HepG2 (cell line): Measurements from ENCODE around the gene FAT1. TPM values are rescaled to one million over a fixed set of nuclear protein-coding genes. Genes with fewer than 3 reads are reported as not detected.

Experiments
- ATM ChIP-seq: fragments of 450-650 bp; IDR thresholded peaks from 2 replicates; pipeline ENCODE4 v1.7.1; 2017; ENCODE audit warnings: mild to moderate bottlenecking, borderline replicate concordance
- CBX5 ChIP-seq: sonication (generic); formaldehyde crosslinking; IDR thresholded peaks from 2 replicates; pipeline ENCODE4 v1.4.0; 2020; ENCODE audit warnings: missing genetic modification reagents, borderline replicate concordance
- EP300 ChIP-seq, 3 experiments: sonication (generic) in 1 of 3; formaldehyde crosslinking in 1 of 3; IDR thresholded peaks; 2 replicates each; pipeline versions ENCODE4 v1.5.1 to v1.6.1; 2011 to 2020; ENCODE audit warnings: low read depth in 2 of 3, low read length in 2 of 3, borderline replicate concordance in 1 of 3, improper control_type of control experiment in 1 of 3, mild to moderate bottlenecking in 1 of 3, missing genetic modification reagents in 1 of 3, moderate library complexity in 1 of 3
- EZH2 ChIP-seq: conservative IDR thresholded peaks from 2 replicates; pipeline ENCODE4 v1.6.1; 2012; ENCODE audit warnings: mild to moderate bottlenecking, low read depth, low read length, moderate library complexity
- GPN1 ChIP-seq: sonication (generic); formaldehyde crosslinking; IDR thresholded peaks from 2 replicates; pipeline ENCODE4 v1.5.1; 2020; ENCODE audit warnings: missing genetic modification reagents, borderline replicate concordance
- HMG20A ChIP-seq: IDR thresholded peaks from 2 replicates; pipeline ENCODE4 v1.6.1; 2016; ENCODE audit warnings: borderline replicate concordance
- KDM4B ChIP-seq: sonication (generic); formaldehyde crosslinking; IDR thresholded peaks from 2 replicates; pipeline ENCODE4 v1.4.0; 2020; ENCODE audit warnings: missing genetic modification reagents
- MED1 ChIP-seq: sonication (generic); formaldehyde crosslinking; IDR thresholded peaks from 2 replicates; pipeline ENCODE4 v1.4.0; 2020; ENCODE audit warnings: missing genetic modification reagents
- NR3C1 ChIP-seq: sonication (generic); formaldehyde crosslinking; IDR thresholded peaks from 2 replicates; pipeline ENCODE4 v1.4.0; 2020; ENCODE audit warnings: missing genetic modification reagents
- PHF21A ChIP-seq: sonication (generic); formaldehyde crosslinking; IDR thresholded peaks from 2 replicates; pipeline ENCODE4 v1.5.0; 2020; ENCODE audit warnings: mild to moderate bottlenecking, missing genetic modification reagents
- PLRG1 ChIP-seq: fragments of 450-650 bp; conservative IDR thresholded peaks from 2 replicates; pipeline ENCODE4 v1.6.1; 2016
- TCF7 ChIP-seq: sonication (generic); IDR thresholded peaks from 2 replicates; pipeline ENCODE4 v1.6.1; 2016; ENCODE audit warnings: antibody characterized with exemption, low read depth
- ZNF205 ChIP-seq: IDR thresholded peaks from 2 replicates; pipeline ENCODE4 v1.6.1; 2018; ENCODE audit warnings: missing biosample characterization, missing genetic modification reagents
- ZNF501 ChIP-seq: sonication (generic); formaldehyde crosslinking; IDR thresholded peaks from 2 replicates; pipeline ENCODE4 v1.5.1; 2020; ENCODE audit warnings: mild to moderate bottlenecking, moderate library complexity, missing genetic modification reagents
- ZNF510 ChIP-seq: sonication (generic); formaldehyde crosslinking; IDR thresholded peaks from 2 replicates; pipeline ENCODE4 v1.4.0; 2020; ENCODE audit warnings: low read depth, mild to moderate bottlenecking, missing genetic modification reagents
- ZNF629 ChIP-seq: sonication (generic); formaldehyde crosslinking; conservative IDR thresholded peaks from 2 replicates; pipeline ENCODE4 v1.5.0; 2020; ENCODE audit warnings: missing genetic modification reagents
- polyA plus RNA-seq, 8 experiments: library from polyadenylated mRNA; depleted of rRNA in 3 of 8; stranded (reverse) in 7 of 8; unstranded in 1 of 8; fragments of >200 nt; fragmentation: Illumina TruSeq in 4 of 8; extraction: Trizol in 4 of 8; gene quantifications; 2 replicates each; pipeline versions ENCODE4 v1.2.1 to v1.2.3, GENCODE V29; 2011 to 2016; ENCODE audit warnings: low read depth in 4 of 8, missing spikeins in 1 of 8, mixed read lengths in 1 of 8; ENCODE audit not compliant: insufficient read depth in 1 of 8
- total RNA-seq, 5 experiments: library from RNA; depleted of rRNA; stranded (reverse); fragments of >200 nt; fragmentation: Illumina TruSeq; extraction: Trizol; gene quantifications; 2 replicates each; pipeline ENCODE4 v1.2.3, GENCODE V29; 2016; ENCODE audit warnings: low read depth in 1 of 5
- TF ChIP-seq, protein P1 (sequence below): sonication (generic); formaldehyde crosslinking; IDR thresholded peaks from 2 replicates; pipeline ENCODE4 v1.4.0; 2020; ENCODE audit warnings: missing genetic modification reagents
- TF ChIP-seq, protein P2 (sequence below): sonication (generic); formaldehyde crosslinking; IDR thresholded peaks from 2 replicates; pipeline ENCODE4 v1.8.1; 2023; ENCODE audit warnings: missing genetic modification reagents, mild to moderate bottlenecking, borderline replicate concordance
- TF ChIP-seq, protein P3 (sequence below): sonication (generic); formaldehyde crosslinking; IDR thresholded peaks from 2 replicates; pipeline ENCODE4 v1.4.0; 2020; ENCODE audit warnings: missing genetic modification reagents
- TF ChIP-seq, protein P4 (sequence below): sonication (generic); formaldehyde crosslinking; IDR thresholded peaks from 2 replicates; pipeline ENCODE4 v1.4.0; 2020; ENCODE audit warnings: missing genetic modification reagents
- TF ChIP-seq, protein P5 (sequence below): sonication (generic); formaldehyde crosslinking; conservative IDR thresholded peaks from 2 replicates; pipeline ENCODE4 v1.4.0; 2020; ENCODE audit warnings: missing genetic modification reagents

The FAT1 gene
- total and polyA plus RNA-seq, 2 of the 13 experiments (the other 11 are each of a cell fraction or from before 2014, with no cell fraction given) = 185 to 216 TPM

DNA sequence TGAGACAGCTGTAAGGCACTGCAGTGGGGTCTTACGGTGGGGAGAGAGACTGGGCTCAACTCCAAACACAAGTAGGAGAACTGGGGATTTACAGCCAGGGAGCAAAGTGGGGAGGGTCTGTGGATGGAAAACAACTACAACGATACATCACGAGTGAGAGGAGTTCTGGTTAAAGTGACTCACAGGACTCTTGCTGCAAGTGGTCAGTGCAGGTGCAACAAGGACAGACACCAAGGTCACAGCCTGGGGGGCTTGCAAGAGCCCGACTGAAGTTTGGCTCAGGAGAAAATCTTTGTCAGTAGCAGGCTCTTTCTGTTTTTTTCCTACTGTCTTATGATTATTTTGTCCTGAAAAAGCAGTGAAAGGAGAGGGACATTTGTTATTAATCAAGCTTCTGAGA, 10.1 kb upstream of the FAT1 start (continued):
- TF ChIP-seq ZNF510 (CRISPR knock-in tag) = no peak
- no peak for TF ChIP-seq GPN1 (CRISPR knock-in tag)
- TF ChIP-seq, protein P1, sequence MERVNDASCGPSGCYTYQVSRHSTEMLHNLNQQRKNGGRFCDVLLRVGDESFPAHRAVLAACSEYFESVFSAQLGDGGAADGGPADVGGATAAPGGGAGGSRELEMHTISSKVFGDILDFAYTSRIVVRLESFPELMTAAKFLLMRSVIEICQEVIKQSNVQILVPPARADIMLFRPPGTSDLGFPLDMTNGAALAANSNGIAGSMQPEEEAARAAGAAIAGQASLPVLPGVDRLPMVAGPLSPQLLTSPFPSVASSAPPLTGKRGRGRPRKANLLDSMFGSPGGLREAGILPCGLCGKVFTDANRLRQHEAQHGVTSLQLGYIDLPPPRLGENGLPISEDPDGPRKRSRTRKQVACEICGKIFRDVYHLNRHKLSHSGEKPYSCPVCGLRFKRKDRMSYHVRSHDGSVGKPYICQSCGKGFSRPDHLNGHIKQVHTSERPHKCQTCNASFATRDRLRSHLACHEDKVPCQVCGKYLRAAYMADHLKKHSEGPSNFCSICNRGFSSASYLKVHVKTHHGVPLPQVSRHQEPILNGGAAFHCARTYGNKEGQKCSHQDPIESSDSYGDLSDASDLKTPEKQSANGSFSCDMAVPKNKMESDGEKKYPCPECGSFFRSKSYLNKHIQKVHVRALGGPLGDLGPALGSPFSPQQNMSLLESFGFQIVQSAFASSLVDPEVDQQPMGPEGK (CRISPR knock-in tag) = peak; percentile 60; the same call in 1 of the 2 replicates
- TF ChIP-seq, protein P2, sequence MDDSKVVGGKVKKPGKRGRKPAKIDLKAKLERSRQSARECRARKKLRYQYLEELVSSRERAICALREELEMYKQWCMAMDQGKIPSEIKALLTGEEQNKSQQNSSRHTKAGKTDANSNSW (CRISPR knock-in tag) = no peak
- no peak for TF ChIP-seq CBX5 (CRISPR knock-in tag)
- TF ChIP-seq, protein P3, sequence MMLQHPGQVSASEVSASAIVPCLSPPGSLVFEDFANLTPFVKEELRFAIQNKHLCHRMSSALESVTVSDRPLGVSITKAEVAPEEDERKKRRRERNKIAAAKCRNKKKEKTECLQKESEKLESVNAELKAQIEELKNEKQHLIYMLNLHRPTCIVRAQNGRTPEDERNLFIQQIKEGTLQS (CRISPR knock-in tag) = no peak
- TF ChIP-seq PHF21A (CRISPR knock-in tag) = no peak
- no peak for TF ChIP-seq KDM4B (CRISPR knock-in tag)
- peak; percentile 39; the same call in 1 of the 2 replicates for TF ChIP-seq HMG20A (CRISPR knock-in tag)
- TF ChIP-seq TCF7 = no peak
- TF ChIP-seq EP300 (IDR thresholded peaks at IDR 0.05; ENCODE audit: low read depth in 2 of 2, low read length in 2 of 2) = 0 out of 4 replicates have a peak, but pooled peaks of 1 of the 2 experiments have one; percentile 10
- no peak for TF ChIP-seq EP300 (CRISPR knock-in tag; IDR thresholded peaks at IDR 0.05; ENCODE audit: borderline replicate concordance)
- no peak for TF ChIP-seq PLRG1
- TF ChIP-seq, protein P4, sequence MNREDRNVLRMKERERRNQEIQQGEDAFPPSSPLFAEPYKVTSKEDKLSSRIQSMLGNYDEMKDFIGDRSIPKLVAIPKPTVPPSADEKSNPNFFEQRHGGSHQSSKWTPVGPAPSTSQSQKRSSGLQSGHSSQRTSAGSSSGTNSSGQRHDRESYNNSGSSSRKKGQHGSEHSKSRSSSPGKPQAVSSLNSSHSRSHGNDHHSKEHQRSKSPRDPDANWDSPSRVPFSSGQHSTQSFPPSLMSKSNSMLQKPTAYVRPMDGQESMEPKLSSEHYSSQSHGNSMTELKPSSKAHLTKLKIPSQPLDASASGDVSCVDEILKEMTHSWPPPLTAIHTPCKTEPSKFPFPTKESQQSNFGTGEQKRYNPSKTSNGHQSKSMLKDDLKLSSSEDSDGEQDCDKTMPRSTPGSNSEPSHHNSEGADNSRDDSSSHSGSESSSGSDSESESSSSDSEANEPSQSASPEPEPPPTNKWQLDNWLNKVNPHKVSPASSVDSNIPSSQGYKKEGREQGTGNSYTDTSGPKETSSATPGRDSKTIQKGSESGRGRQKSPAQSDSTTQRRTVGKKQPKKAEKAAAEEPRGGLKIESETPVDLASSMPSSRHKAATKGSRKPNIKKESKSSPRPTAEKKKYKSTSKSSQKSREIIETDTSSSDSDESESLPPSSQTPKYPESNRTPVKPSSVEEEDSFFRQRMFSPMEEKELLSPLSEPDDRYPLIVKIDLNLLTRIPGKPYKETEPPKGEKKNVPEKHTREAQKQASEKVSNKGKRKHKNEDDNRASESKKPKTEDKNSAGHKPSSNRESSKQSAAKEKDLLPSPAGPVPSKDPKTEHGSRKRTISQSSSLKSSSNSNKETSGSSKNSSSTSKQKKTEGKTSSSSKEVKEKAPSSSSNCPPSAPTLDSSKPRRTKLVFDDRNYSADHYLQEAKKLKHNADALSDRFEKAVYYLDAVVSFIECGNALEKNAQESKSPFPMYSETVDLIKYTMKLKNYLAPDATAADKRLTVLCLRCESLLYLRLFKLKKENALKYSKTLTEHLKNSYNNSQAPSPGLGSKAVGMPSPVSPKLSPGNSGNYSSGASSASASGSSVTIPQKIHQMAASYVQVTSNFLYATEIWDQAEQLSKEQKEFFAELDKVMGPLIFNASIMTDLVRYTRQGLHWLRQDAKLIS (CRISPR knock-in tag) = no peak
- TF ChIP-seq NR3C1 (CRISPR knock-in tag) = no peak
- 0 out of 2 replicates have a peak, but pooled peaks have one; percentile 28 for TF ChIP-seq ZNF501 (CRISPR knock-in tag)
- TF ChIP-seq, protein P5, sequence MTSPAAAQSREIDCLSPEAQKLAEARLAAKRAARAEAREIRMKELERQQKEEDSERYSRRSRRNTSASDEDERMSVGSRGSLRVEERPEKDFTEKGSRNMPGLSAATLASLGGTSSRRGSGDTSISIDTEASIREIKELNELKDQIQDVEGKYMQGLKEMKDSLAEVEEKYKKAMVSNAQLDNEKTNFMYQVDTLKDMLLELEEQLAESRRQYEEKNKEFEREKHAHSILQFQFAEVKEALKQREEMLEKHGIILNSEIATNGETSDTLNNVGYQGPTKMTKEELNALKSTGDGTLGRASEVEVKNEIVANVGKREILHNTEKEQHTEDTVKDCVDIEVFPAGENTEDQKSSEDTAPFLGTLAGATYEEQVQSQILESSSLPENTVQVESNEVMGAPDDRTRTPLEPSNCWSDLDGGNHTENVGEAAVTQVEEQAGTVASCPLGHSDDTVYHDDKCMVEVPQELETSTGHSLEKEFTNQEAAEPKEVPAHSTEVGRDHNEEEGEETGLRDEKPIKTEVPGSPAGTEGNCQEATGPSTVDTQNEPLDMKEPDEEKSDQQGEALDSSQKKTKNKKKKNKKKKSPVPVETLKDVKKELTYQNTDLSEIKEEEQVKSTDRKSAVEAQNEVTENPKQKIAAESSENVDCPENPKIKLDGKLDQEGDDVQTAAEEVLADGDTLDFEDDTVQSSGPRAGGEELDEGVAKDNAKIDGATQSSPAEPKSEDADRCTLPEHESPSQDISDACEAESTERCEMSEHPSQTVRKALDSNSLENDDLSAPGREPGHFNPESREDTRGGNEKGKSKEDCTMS (CRISPR knock-in tag) = no peak
- TF ChIP-seq ATM = no peak
- TF ChIP-seq ZNF629 = no peak
- TF ChIP-seq ZNF205 (CRISPR knock-in tag) = no peak
- no peak for TF ChIP-seq EZH2
- no peak for TF ChIP-seq MED1 (CRISPR knock-in tag)
